DMS79 treated with DMSO at 0.1 percent for 48 hours (cell line): ENCODE measurements around the gene CNTLN.
"Not testable (repeated sequence)": the region's sequence is repeated elsewhere in the genome, so short reads cannot be mapped to it uniquely, and the experiment has no call there.

ENCODE experiments used
- DNase-seq: peaks from one replicate; lab custom pipeline; 2025; lab: John Stamatoyannopoulos, UW

The CNTLN gene

GRCh38 chr9:17134396-17135294 is at the start of gene CNTLN:
CNTLN (plus strand) TSS chr9:17135040; CDS start chr9:17135066, 26 bp downstream.
- DNase-seq = peak; percentile 89

GRCh38 chr9:17088566-17088965 is 46.3 kb upstream of the CNTLN start:
- DNase-seq = no peak

GRCh38 chr9:17090041-17090440 is 44.8 kb upstream of the CNTLN start:
- DNase-seq = no peak

GRCh38 chr9:17116400-17116837 is 18.4 kb upstream of the CNTLN start:
- DNase-seq = peak; percentile 32

- peak; percentile 53 for DNase-seq
Measured at GRCh38 chr9:17117372-17117771, 17.5 kb upstream of the CNTLN start.

- DNase-seq = no peak
Measured at GRCh38 chr9:17120203-17120602, 14.6 kb upstream of the CNTLN start.

GRCh38 chr9:17121264-17121663 is 13.6 kb upstream of the CNTLN start:
- DNase-seq = no peak

GRCh38 chr9:17130291-17130690 is 4.5 kb upstream of the CNTLN start:
- DNase-seq = no peak

GRCh38 chr9:17130725-17131124 is 4.1 kb upstream of the CNTLN start:
- no peak for DNase-seq

GRCh38 chr9:17131494-17131893 is 3.3 kb upstream of the CNTLN start:
- no peak for DNase-seq

GRCh38 chr9:17135295-17136160 is 688 bp downstream of the CNTLN start:
- DNase-seq = peak; percentile 42

GRCh38 chr9:17137566-17137965 is 2.7 kb downstream of the CNTLN start:
- no peak for DNase-seq

GRCh38 chr9:17138503-17138902 is 3.7 kb downstream of the CNTLN start:
- DNase-seq = no peak

GRCh38 chr9:17140418-17140817 is 5.6 kb downstream of the CNTLN start:
- DNase-seq = no peak

- DNase-seq = no peak
Measured at GRCh38 chr9:17148324-17148723, 13.5 kb downstream of the CNTLN start.

GRCh38 chr9:17159469-17159868 is 24.6 kb downstream of the CNTLN start:
- no peak for DNase-seq

- DNase-seq = no peak
Measured at GRCh38 chr9:17160327-17160726, 25.5 kb downstream of the CNTLN start.

GRCh38 chr9:17165764-17166163 is 30.9 kb downstream of the CNTLN start:
- no peak for DNase-seq

- no peak for DNase-seq
Measured at GRCh38 chr9:17166346-17166745, 31.5 kb downstream of the CNTLN start.

- DNase-seq = no peak
Measured at GRCh38 chr9:17171309-17172094, 36.7 kb downstream of the CNTLN start.

- DNase-seq = not testable (repeated sequence)
Measured at GRCh38 chr9:17177496-17177895, 42.7 kb downstream of the CNTLN start.

GRCh38 chr9:17185481-17186029 is 50.7 kb downstream of the CNTLN start:
- DNase-seq = no peak
